PC-3 (cell line): ENCODE measurements around the gene KCNJ15. TPM values are rescaled to one million over a fixed set of nuclear protein-coding genes. Genes with fewer than 3 reads are reported as not detected.

Source experiments
- total RNA-seq: library from RNA; depleted of rRNA; stranded (reverse); fragments of >200 nt; gene quantifications from 2 replicates; pipeline ENCODE4 v1.2.3, GENCODE V29; 2014; rRNA removed

Gene KCNJ15
- total RNA-seq, 1 experiment from 2014 or later: 0.26 TPM

Other genes with a start within 250 kb of the KCNJ15 start
- gene ERG, start 241.5 kb downstream of the KCNJ15 start, total RNA-seq: not detected in 2 replicates